BE2C (cell line): ENCODE measurements around the gene COG6.

ENCODE experiments used
- DNase-seq: peaks from one replicate; pipeline ENCODE4 v3.0.0-alpha.2; 2020
- H3K27me3 ChIP-seq: fragments of 250-450 bp; sonication (Bioruptor Pico); 2 replicates; pipeline ENCODE4 v1.5.1; 2020; ENCODE audit warnings: mild to moderate bottlenecking
- H3K36me3 ChIP-seq: fragments of 250-450 bp; sonication (Bioruptor Pico); 2 replicates; pipeline ENCODE4 v1.5.1; 2020; ENCODE audit warnings: mild to moderate bottlenecking
- H3K4me1 ChIP-seq: fragments of 250-450 bp; sonication (Bioruptor Pico); 2 replicates; pipeline ENCODE4 v1.5.1; 2020
- H3K4me3 ChIP-seq: 2 replicates; pipeline ENCODE4 v1.5.1; 2011; ENCODE audit warnings: low read depth, low read length
- H3K9me3 ChIP-seq: fragments of 250-450 bp; sonication (Bioruptor Pico); 2 replicates; pipeline ENCODE4 v1.5.1; 2020
- TF ChIP-seq, protein P1 (sequence below): IDR thresholded peaks from 2 replicates; pipeline ENCODE4 v1.5.1; 2012; ENCODE audit warnings: mild to moderate bottlenecking, low read depth, low read length

COG6 gene

DNA sequence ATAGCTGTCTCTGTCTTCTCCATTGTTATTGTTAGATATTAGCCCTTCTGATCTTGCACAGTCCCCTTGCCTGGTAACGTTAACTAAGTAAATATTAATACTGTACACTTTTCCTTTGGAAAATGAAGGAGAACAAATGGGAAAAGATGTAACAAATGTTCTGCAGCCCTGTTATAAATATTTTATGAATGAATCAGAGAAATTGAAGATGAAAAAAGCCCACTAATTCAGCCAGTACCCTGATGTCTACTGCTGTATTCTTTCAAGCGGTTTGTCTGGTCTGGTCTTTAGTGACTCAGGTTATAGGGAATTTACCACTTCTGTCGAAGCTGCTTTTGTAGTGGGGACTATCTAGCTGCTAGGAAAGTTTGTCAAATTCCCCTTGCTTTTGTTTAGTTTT lies 121.0 kb downstream of the COG6 start:
- Histone ChIP-seq H3K4me3 (no peak overlapping the region), H3K9me3 (0 out of 2 replicates have a peak, but pooled peaks cover 3% of the 10 kb centered on the region), H3K27me3 (no peaks in the 10 kb centered on the region), H3K4me1 (no peaks in the 10 kb centered on the region), H3K36me3 (no peaks in the 10 kb centered on the region)
- TF ChIP-seq, protein P1, sequence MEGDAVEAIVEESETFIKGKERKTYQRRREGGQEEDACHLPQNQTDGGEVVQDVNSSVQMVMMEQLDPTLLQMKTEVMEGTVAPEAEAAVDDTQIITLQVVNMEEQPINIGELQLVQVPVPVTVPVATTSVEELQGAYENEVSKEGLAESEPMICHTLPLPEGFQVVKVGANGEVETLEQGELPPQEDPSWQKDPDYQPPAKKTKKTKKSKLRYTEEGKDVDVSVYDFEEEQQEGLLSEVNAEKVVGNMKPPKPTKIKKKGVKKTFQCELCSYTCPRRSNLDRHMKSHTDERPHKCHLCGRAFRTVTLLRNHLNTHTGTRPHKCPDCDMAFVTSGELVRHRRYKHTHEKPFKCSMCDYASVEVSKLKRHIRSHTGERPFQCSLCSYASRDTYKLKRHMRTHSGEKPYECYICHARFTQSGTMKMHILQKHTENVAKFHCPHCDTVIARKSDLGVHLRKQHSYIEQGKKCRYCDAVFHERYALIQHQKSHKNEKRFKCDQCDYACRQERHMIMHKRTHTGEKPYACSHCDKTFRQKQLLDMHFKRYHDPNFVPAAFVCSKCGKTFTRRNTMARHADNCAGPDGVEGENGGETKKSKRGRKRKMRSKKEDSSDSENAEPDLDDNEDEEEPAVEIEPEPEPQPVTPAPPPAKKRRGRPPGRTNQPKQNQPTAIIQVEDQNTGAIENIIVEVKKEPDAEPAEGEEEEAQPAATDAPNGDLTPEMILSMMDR, result no peak
- DNase-seq, result no peak

DNA sequence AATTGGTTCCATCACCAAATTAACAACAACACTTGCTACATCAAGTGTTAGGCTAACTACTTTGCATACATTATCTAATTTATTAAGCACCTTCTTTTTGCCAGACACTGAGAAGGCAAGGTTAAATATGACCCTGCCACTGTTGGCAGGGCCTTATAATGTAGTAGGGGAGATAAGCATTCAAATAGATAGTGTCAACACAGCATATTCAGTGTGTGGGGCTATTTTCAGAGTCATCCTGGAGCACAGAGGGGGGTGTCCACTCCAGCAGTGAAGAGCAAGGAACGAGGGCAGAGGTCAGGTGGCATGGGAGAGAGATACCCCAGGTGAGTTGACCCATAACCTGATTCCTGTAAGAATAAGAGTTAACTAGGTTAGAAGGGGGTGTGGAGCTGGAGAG lies 121.6 kb downstream of the COG6 start:
- H3K9me3 ChIP-seq, result 0 out of 2 replicates have a peak, but pooled peaks cover 3% of the 10 kb centered on the region
- no peaks in the 10 kb centered on the region for H3K36me3 ChIP-seq
- H3K4me1 ChIP-seq, result no peaks in the 10 kb centered on the region
- H3K27me3 ChIP-seq, result no peaks in the 10 kb centered on the region
- DNase-seq, result no peak
- TF ChIP-seq, protein P1, result no peak
- H3K4me3 ChIP-seq, result no peak overlapping the region

DNA sequence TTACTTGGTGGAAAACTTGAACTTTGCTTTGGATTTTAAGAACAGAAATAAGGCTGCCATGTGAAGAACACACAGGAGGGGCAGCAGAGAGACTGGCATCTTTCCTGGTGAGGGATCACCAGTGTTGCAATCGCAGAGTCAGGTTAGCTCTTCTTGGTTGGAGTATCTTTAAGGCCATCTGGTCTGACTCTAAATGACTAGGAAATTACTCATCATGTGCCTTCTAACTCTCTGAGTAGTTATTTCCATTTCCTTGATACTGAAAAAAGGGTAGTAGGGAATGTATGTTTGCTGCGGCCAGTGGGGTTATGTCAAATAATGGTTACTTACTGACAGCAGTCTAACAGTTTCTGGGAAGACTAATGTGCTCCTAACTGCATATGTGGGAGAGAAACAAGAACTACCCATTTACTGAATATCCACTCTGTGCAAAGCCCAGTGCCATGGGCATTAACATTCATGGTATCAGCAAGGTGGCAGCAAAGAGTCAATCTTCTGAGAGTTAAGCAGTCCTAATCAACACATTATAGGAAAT lies 122.1 kb downstream of the COG6 start:
- no peaks in the 10 kb centered on the region for H3K4me1 ChIP-seq
- TF ChIP-seq, protein P1, result peak; percentile 30; the same call in 1 of the 2 replicates
- DNase-seq, result no peak

DNA sequence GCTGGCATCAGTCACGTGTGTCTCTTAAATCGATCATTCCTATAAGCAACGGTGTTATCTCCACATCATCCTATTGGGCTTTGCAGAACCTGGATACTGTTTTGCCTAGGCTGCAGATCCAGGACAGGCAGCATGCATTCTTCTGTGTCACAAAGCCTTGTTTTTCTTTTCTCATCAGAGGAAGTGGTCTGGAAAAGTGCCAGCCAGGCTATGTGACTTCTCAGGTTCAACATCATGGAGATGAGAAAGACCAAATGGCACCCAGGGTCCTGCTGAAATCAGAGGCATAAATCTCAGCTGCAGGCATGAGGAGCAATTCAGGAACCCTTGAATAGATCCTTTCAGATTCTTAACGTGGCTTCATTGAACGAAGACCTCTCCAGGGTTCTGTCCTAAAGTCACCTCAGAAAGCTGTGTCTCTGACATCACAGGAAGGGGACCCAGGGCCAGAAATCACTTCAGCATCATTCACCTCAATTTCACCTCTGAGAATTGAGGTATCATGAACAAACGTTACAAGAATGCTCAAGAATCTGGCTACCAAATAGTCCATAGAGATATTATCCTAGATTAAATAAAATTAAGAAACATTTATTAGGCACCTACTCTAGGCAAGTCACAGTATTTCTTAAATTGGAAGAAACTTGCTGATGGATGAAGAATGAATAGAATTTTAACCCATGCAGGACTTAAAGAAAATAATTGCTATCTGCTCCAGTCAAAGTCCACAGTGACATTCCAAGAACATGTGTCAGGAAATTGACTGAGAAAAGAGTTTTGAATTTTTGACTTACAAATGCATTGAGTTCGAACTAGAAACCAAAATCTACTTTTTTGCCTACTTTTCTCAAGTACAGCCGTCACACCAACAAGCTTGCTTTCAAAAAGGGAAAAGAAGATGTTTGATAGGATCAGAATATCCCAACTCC lies 124.1 kb downstream of the COG6 start:
- DNase-seq, result no peak
- TF ChIP-seq, protein P1, result no peak
- H3K9me3 ChIP-seq, result 0 out of 2 replicates have a peak, but pooled peaks cover 3% of the 10 kb centered on the region
- no peaks in the 10 kb centered on the region for H3K36me3 ChIP-seq
- H3K27me3 ChIP-seq, result no peaks in the 10 kb centered on the region
- H3K4me1 ChIP-seq, result no peaks in the 10 kb centered on the region
- H3K4me3 ChIP-seq, result no peak overlapping the region

More for the DNA sequence above, 122.1 kb downstream of the COG6 start:
- Histone ChIP-seq H3K4me3 (no peak overlapping the region), H3K9me3 (0 out of 2 replicates have a peak, but pooled peaks cover 3% of the 10 kb centered on the region), H3K36me3 (no peaks in the 10 kb centered on the region), H3K27me3 (no peaks in the 10 kb centered on the region)

DNA sequence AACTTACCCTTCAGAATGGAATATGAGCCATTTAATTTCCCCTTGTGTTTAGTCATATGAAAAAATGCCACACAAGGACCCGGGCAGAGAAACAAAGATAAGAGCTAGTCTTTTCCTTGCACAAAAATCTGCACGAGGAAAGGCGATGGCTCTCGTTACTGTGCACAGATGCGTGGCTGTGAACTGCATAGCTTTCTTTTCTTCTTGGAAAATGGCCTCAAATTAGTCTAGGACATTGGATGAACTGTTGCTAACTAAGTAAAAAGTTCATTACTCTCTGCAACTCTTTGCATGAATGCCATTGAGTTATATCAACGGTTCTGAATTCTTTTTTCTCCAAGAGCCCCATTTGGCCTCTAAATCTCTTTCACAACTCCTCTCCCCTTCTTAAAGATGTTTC lies 125.2 kb downstream of the COG6 start:
- no peak for DNase-seq
- no peak overlapping the region for H3K4me3 ChIP-seq
- no peaks in the 10 kb centered on the region for H3K27me3 ChIP-seq
- TF ChIP-seq, protein P1, result no peak
- H3K4me1 ChIP-seq, result no peaks in the 10 kb centered on the region
- no peaks in the 10 kb centered on the region for H3K36me3 ChIP-seq
- 0 out of 2 replicates have a peak, but pooled peaks cover 3% of the 10 kb centered on the region for H3K9me3 ChIP-seq

DNA sequence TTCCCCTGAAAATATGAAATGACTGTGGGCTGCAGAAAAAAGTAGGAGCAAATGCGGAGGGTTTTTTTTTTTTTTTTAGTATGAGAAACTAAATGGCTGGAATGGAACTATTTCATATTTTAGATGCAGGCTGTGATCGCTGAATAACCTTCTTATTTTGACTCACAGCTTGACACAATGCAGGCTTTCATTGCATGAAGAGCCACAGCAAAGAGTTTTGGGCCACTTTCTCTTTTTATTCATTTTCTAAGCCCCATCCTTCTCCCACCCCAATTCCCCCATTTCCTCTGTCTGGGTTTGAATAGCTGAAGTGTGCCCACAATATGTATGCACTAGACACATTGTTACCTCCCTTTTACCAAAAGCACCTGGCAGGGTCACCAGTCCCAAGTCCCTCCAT lies 125.9 kb downstream of the COG6 start:
- no peaks in the 10 kb centered on the region for H3K4me1 ChIP-seq
- no peak overlapping the region for H3K4me3 ChIP-seq
- no peaks in the 10 kb centered on the region for H3K27me3 ChIP-seq
- H3K9me3 ChIP-seq, result 0 out of 2 replicates have a peak, but pooled peaks cover 3% of the 10 kb centered on the region
- no peak for DNase-seq
- TF ChIP-seq, protein P1, result no peak
- H3K36me3 ChIP-seq, result no peaks in the 10 kb centered on the region
